ENCODE data around the gene GLA. TPM values are rescaled to one million over a fixed set of nuclear protein-coding genes. Genes with fewer than 3 reads are reported as not detected.

The GLA gene
- total RNA-seq, 1 experiment from 2014 or later: 34.8 TPM

DNA sequence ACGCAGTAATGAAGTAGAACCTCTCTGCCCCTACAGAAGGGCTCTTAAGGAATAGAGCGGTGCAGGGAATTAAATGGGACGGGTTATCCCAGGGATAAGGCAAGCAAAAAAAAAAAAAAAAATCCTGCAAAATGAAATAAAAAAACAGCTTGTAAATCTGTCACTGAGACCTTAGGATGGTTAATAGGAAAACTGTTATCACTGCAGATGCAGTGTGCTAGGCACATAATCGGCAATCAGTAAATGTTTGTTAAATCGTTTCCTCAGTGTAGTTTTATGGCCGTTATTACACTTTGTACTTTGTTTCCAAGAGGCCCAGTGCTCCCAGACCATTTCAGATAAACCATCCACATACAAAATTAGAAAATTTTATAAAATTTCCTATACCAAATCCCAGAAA is 1.3 kb upstream of the GLA start:
- Histone ChIP-seq H3K9me3 (no peaks in the 10 kb centered on the region), H3K36me3 (peaks cover 12% of the 10 kb centered on the region), H3K4me3 (peak overlapping the region; percentile 66), H3K27me3 (no peaks in the 10 kb centered on the region)
- no peak for DNase-seq

DNA sequence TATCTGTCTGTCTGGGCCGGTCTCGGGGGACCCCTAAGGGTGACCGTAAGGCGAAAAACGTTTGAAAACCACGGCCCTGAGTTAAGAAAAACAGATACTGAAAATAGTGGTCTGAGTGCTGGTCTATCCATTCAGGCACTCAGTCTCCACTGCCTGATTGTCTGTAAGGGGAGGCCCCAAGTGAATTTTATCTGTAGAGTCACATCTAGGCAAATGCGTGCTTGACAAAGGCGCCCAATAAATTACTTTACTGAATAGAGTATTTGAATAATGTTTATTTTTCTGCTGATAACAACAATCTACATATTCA is 762 bp upstream of the GLA start:
- peaks cover 11% of the 10 kb centered on the region for H3K36me3 ChIP-seq
- peak overlapping the region; percentile 66 for H3K4me3 ChIP-seq
- no peaks in the 10 kb centered on the region for H3K27me3 ChIP-seq
- H3K9me3 ChIP-seq: no peaks in the 10 kb centered on the region
- no peak for DNase-seq

DNA sequence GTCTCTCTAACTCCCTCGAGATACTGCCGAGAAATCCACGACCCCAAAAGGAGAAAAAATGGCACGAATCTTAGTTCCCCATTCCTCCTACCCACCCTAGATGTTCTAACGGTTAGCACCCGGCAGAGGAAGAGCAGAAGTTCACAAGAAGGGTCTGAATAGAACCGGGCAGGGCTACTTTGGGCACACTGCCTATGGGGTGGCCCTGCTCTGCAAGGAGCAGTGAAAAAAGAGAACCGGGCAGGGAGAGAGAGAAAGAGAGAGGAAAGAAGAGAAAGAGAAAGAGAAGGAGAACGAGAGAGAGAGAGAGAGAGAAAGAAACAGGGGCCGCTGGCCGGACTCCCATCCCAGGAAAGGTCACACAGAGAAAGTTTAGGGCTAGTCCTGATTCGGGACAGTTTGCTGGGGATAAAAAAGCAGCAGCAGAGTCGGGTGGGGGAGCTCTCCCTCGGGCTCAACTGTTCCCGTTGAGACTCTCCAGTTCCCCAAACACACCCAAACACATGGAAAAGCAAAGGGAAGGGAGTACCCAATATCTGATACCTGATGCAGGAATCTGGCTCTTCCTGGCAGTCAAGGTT is 468 bp downstream of the GLA start:
- peak overlapping the region; percentile 66 for H3K4me3 ChIP-seq
- H3K27me3 ChIP-seq: no peaks in the 10 kb centered on the region
- no peaks in the 10 kb centered on the region for H3K9me3 ChIP-seq
- peaks cover 2% of the 10 kb centered on the region for H3K36me3 ChIP-seq
- DNase-seq: peak; percentile 6

DNA sequence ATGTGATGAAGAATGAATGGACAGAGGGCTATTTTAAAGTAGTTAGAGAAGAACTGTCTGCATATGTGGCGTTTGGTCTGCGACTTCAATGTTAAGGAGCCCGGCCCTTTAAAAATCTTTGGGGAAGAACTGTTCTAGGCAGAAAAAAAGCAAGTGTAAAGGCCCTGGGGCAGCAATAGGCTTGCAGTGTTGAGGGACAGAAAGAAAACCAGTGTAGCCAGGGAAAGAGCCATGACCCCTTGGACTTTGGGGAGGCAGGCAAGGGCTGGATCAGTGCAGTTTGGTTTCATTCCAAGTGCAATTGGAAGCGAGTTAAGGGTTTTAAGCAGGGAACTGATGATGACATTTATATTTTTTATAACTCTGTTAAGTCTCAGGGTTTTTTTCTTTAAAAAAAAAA is 7.9 kb downstream of the GLA start:
- peaks cover 15% of the 10 kb centered on the region for H3K36me3 ChIP-seq
- no peak for DNase-seq
- H3K9me3 ChIP-seq: no peaks in the 10 kb centered on the region
- no peak overlapping the region for H3K4me3 ChIP-seq
- H3K27me3 ChIP-seq: no peaks in the 10 kb centered on the region

DNA sequence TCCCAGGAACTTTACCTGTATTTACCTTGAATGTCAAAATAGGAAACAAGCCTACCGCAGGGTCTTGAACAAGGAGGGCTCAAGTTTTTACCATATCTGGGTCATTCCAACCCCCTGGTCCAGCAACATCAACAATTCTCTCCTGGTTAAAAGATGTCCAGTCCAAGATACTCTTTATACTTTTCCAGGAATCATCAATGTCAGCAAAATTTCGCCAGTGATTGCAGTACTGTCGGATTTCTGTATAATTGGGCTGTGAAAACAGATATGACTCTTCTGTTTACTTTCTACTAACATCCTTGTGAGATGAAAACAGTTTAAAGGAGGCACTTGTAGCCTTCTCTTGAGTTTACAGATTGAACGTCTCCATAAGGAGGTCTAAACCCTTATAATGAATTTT is 9.0 kb downstream of the GLA start:
- Histone ChIP-seq H3K36me3 (peaks cover 19% of the 10 kb centered on the region), H3K4me3 (no peak overlapping the region)
- no peak for DNase-seq

DNA sequence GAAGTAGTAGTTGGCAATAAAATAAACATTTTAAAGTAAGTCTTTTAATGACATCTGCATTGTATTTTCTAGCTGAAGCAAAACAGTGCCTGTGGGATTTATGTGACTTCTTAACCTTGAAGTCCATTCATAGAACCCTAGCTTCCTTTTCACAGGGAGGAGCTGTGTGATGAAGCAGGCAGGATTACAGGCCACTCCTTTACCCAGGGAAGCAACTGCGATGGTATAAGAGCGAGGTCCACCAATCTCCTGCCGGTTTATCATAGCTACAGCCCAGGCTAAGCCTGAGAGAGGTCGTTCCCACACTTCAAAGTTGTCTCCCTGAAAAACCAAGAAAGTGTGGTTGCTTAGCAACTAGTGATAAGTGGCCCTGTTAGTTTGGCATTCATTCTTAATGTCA is 9.9 kb downstream of the GLA start:
- DNase-seq: no peak
- Histone ChIP-seq H3K4me3 (no peak overlapping the region), H3K9me3 (no peaks in the 10 kb centered on the region), H3K27me3 (no peaks in the 10 kb centered on the region), H3K36me3 (peaks cover 25% of the 10 kb centered on the region)

More for the DNA sequence above, 9.0 kb downstream of the GLA start:
- Histone ChIP-seq H3K27me3 (no peaks in the 10 kb centered on the region), H3K9me3 (no peaks in the 10 kb centered on the region)

GRCh38 chrX:101395789-101396188 is 11.9 kb downstream of the GLA start:
- Histone ChIP-seq H3K9me3 (no peaks in the 10 kb centered on the region), H3K4me3 (no peak overlapping the region), H3K27me3 (no peaks in the 10 kb centered on the region), H3K36me3 (peaks cover 40% of the 10 kb centered on the region)
- no peak for DNase-seq

DNA sequence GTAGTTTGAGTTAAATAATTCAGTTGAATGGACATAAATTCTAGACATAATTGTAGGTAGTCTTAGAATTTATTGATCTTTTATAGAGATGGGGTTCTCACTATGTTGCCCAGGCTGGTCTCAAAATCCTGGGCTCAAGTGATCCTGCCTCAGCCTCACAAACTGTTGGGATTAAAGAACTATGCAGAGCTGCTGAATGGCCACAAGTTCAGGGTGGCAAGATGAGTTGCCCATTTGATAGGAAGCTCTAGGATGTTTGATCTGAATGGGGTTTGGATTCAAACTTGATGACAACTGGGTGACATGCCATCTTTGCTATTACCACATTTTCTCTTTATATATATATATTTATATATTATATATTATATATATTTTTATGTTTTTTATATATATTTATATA is 13.4 kb downstream of the GLA start:
- Histone ChIP-seq H3K36me3 (peaks cover 40% of the 10 kb centered on the region), H3K9me3 (no peaks in the 10 kb centered on the region), H3K4me3 (no peak overlapping the region), H3K27me3 (no peaks in the 10 kb centered on the region)
- no peak for DNase-seq

DNA sequence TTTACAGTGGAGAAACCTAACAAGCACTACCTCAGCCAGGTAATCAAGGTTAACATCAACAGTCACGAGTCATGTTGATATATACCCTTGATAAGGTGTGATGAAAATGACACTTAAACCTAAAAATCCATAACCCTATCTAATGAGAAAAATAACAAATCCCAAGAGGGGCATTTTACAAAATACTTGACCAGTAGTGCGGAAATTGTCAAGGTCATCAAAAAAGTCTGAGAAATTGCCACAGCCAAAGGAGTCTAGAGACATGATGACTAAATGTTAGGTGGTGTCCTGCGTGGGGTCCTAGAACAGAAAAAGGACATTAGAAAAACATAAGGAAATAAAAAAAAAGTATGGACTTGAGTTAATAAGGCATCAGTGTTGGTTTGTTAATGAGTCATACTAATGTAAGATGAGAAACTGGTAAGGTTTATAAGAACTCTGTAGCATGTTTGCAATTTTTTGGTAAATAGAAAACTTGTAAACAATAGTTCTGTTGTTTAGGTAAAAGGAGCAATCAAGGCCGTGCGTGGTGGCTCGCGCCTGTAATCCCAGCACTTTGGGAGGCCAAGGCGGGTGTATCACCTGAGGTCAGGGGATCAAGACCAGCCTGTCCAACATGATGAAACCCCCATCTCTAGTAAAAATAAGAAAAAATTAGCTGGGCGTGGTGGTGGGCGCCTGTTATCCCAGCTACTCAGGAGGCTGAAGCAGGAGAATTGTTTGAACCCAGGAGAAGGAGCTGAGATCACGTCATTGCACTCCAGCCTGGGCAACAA is 14.0 kb downstream of the GLA start:
- Histone ChIP-seq H3K4me3 (no peak overlapping the region), H3K27me3 (no peaks in the 10 kb centered on the region), H3K36me3 (peaks cover 40% of the 10 kb centered on the region), H3K9me3 (no peaks in the 10 kb centered on the region)
- DNase-seq: no peak

- Histone ChIP-seq H3K27me3 (no peaks in the 10 kb centered on the region), H3K36me3 (peaks cover 40% of the 10 kb centered on the region), H3K9me3 (no peaks in the 10 kb centered on the region), H3K4me3 (peak overlapping the region; percentile 74)
- no peak for DNase-seq
Observed at GRCh38 chrX:101391831-101392230, 15.9 kb downstream of the GLA start.

- Histone ChIP-seq H3K9me3 (no peaks in the 10 kb centered on the region), H3K27me3 (no peaks in the 10 kb centered on the region), H3K36me3 (peaks cover 37% of the 10 kb centered on the region), H3K4me3 (peak within 1 kb of the TSS; percentile 74)
- peak; percentile 85 for DNase-seq
Observed at GRCh38 chrX:101390664-101391525, 16.8 kb downstream of the GLA start, which contains the start of gene RPL36A. RPL36A (plus strand) TSS chrX:101391011; CDS start chrX:101391044, 33 bp downstream.

- Histone ChIP-seq H3K27me3 (no peaks in the 10 kb centered on the region), H3K9me3 (no peaks in the 10 kb centered on the region), H3K36me3 (peaks cover 22% of the 10 kb centered on the region), H3K4me3 (no peak overlapping the region)
- no peak for DNase-seq
Observed at GRCh38 chrX:101388604-101389003, 19.1 kb downstream of the GLA start.

- Histone ChIP-seq H3K36me3 (peaks cover 4% of the 10 kb centered on the region), H3K4me3 (no peak overlapping the region), H3K27me3 (no peaks in the 10 kb centered on the region), H3K9me3 (no peaks in the 10 kb centered on the region)
- no peak for DNase-seq
Observed at GRCh38 chrX:101386542-101386885, 21.2 kb downstream of the GLA start.

DNA sequence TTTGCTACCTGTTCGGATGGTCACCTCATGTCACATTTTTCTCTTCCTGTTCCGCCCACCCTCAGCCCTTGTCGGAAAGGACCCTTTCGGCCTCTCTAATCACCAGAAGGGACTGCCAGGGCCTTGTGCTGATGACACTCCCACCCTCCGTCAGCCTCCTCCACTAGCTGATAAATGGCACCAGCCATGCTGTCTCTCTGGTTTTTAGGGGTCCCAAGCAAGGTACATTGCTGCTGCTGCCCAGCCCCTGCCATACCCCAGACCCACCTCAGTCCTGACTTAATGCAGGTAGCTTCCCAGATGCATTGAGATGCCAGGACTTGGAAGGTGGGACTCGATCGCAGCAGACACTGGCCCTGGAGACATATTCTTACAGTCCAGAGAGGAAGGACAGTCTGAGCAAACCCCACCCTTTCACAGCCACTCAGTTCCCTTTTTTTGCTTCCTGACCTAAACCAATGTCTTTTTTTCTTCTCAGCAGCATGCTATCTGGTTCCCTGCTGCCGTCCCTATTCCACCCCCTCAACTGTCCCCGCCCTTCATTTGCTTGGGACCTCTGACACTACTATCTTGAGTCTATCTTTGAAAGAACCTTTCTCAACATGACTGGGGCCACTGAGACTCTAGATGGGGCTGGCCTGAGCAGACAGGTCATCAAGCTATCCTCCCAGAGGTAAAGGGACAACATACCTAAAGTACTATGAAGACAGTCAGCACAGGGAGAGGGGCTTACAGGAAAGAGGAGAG is 21.8 kb downstream of the GLA start, which contains the start of gene BTK:
TSS of gene BTK (minus strand) at position 397 of the 747 bp plus-strand sequence. CDS start 10,907 bp downstream, outside the sequence.
- Histone ChIP-seq H3K9me3 (no peaks in the 10 kb centered on the region), H3K27me3 (no peaks in the 10 kb centered on the region), H3K4me3 (no peak within 1 kb of the TSS), H3K36me3 (no peaks in the 10 kb centered on the region)
- no peak for DNase-seq

DNA sequence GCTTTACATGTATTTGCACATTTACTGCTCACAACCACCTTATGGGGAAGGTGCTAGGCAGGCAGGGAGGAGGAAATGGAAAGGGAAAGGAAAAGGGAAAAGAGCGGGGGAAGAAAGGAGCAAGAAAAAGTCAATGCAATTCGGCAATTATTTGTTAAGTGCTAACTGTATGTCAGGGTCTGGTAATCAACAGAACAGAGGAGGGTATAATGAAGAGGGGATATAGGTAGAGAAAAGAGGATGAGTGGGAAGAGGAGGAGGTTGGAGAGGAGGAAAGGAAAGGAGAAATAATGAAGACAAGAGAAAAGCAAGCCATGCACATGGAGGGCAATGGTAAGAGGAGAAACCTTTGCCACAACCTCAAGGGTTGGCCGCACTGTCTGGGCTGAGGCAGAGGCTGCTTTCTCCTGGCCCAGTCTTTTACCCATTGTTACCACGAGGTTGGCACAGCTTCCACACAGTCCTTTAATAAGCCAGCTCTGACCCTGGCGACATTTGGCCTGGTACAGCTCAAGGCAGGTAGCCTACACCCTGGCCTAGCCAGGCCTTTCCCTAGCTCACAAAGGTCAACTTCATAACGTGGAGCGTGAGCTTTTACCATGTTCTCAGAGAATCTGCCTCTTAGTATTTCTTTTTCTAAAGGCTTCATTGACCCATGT is 22.6 kb downstream of the GLA start:
- no peak overlapping the region for H3K4me3 ChIP-seq
- H3K9me3 ChIP-seq: no peaks in the 10 kb centered on the region
- no peaks in the 10 kb centered on the region for H3K36me3 ChIP-seq
- no peaks in the 10 kb centered on the region for H3K27me3 ChIP-seq
- no peak for DNase-seq

- H3K9me3 ChIP-seq: no peaks in the 10 kb centered on the region
- no peak for DNase-seq
- no peaks in the 10 kb centered on the region for H3K36me3 ChIP-seq
- no peaks in the 10 kb centered on the region for H3K27me3 ChIP-seq
- no peak overlapping the region for H3K4me3 ChIP-seq
Observed at GRCh38 chrX:101383679-101384205, 24.0 kb downstream of the GLA start.

Data from MG63 (cell line).